Hepatocyte (in vitro differentiated cells): Measurements from ENCODE around the gene RALA. TPM values are rescaled to one million over a fixed set of nuclear protein-coding genes. Genes with fewer than 3 reads are reported as not detected.

Source experiments
- DNase-seq: peaks from one replicate; pipeline ENCODE4 v3.0.0-alpha.2; 2016; ENCODE audit warnings: low spot score
- H2AFZ ChIP-seq: fragments of 200-600 bp; sonication (generic); 2 replicates; pipeline ENCODE4 v1.6.0; 2016; ENCODE audit warnings: antibody characterized with exemption, mild to moderate bottlenecking
- H3K27ac ChIP-seq: fragments of 200-600 bp; sonication (generic); 2 replicates; pipeline ENCODE4 v1.5.1; 2016; ENCODE audit warnings: mild to moderate bottlenecking
- H3K27me3 ChIP-seq: fragments of 200-600 bp; sonication (generic); 2 replicates; pipeline ENCODE4 v1.6.1; 2016
- H3K36me3 ChIP-seq: fragments of 200-600 bp; sonication (generic); replicated peaks from 2 replicates; pipeline ENCODE4 v1.5.1; 2016; ENCODE audit warnings: low read depth; ENCODE audit not compliant: insufficient read depth
- H3K4me1 ChIP-seq: fragments of 200-600 bp; sonication (generic); 2 replicates; pipeline ENCODE4 v1.5.1; 2016; ENCODE audit warnings: mild to moderate bottlenecking, moderate library complexity; ENCODE audit not compliant: insufficient read depth
- H3K4me2 ChIP-seq: fragments of 200-600 bp; sonication (generic); 2 replicates; pipeline ENCODE4 v1.6.0; 2016
- H3K4me3 ChIP-seq: fragments of 200-600 bp; sonication (generic); 2 replicates; pipeline ENCODE4 v1.5.1; 2016; ENCODE audit warnings: mild to moderate bottlenecking
- H3K79me2 ChIP-seq: fragments of 200-600 bp; sonication (generic); 2 replicates; pipeline ENCODE4 v1.6.0; 2017; ENCODE audit warnings: mild to moderate bottlenecking
- H3K9me2 ChIP-seq: fragments of 200-600 bp; sonication (generic); replicated peaks from 2 replicates; pipeline ENCODE4 v1.6.0; 2017; ENCODE audit warnings: mild to moderate bottlenecking; ENCODE audit not compliant: insufficient read depth
- H3K9me3 ChIP-seq: fragments of 200-600 bp; sonication (generic); 2 replicates; pipeline ENCODE4 v1.5.1; 2016; ENCODE audit warnings: low read depth, mild to moderate bottlenecking
- H4K20me1 ChIP-seq: fragments of 200-600 bp; sonication (generic); 2 replicates; pipeline ENCODE4 v1.6.0; 2016; ENCODE audit warnings: mild to moderate bottlenecking; ENCODE audit not compliant: insufficient read depth, poor library complexity, severe bottlenecking
- CTCF ChIP-seq: fragments of 200-600 bp; sonication (generic); IDR thresholded peaks from 2 replicates; pipeline ENCODE4 v1.5.1; 2016; ENCODE audit warnings: antibody characterized with exemption, mild to moderate bottlenecking; ENCODE audit not compliant: poor library complexity
- EZH2 ChIP-seq: fragments of 200-600 bp; sonication (generic); IDR thresholded peaks from 2 replicates; pipeline ENCODE4 v1.6.1; 2016; ENCODE audit warnings: antibody characterized with exemption, mild to moderate bottlenecking, borderline replicate concordance
- EZH2phosphoT487 ChIP-seq: fragments of 200-600 bp; sonication (generic); IDR thresholded peaks from one replicate; pipeline ENCODE4 v1.6.1; 2018; ENCODE audit warnings: antibody characterized with exemption, mild to moderate bottlenecking, low read depth, moderate library complexity; ENCODE audit not compliant: unreplicated experiment, severe bottlenecking
- WGBS: methylation state at CpG from one replicate; pipeline ENCODE4 v1.1.6; 2016; ENCODE audit warnings: low lambda C conversion rate; ENCODE audit errors: missing lambda C conversion rate; 5-methylcytosine and 5-hydroxymethylcytosine counted together
- polyA plus RNA-seq: library from polyadenylated mRNA; unstranded; fragments of >200 nt; fragmentation: Nextera tagmentation; extraction: Ambion mirVana; gene quantifications from 2 replicates; pipeline ENCODE4 v1.2.1, GENCODE V29; 2016
- total RNA-seq: library from RNA; depleted of rRNA; stranded (reverse); fragments of >200 nt; gene quantifications from 2 replicates; pipeline ENCODE4 v1.2.3, GENCODE V29; 2014

Gene RALA
- total and polyA plus RNA-seq, 2 experiments from 2014 or later: 25.5 to 42.8 TPM

- Histone ChIP-seq H3K4me1 (no peaks in the 10 kb centered on the region), H3K79me2 (no peaks in the 10 kb centered on the region), H3K36me3 (no peaks in the 10 kb centered on the region), H3K27me3 (no peaks in the 10 kb centered on the region), H3K9me3 (no peaks in the 10 kb centered on the region), H2AFZ (no peak overlapping the region), H3K9me2 (no peaks in the 10 kb centered on the region), H3K4me2 (no peak overlapping the region), H3K4me3 (no peak overlapping the region), H4K20me1 (no peaks in the 10 kb centered on the region), H3K27ac (no peak overlapping the region)
- DNase-seq: peak; percentile 95
- WGBS: 20% methylated on average over 8 of the region's 8 CpGs
- TF ChIP-seq CTCF: peak; percentile 85
- no peak for TF ChIP-seq EZH2
- no peak for TF ChIP-seq EZH2phosphoT487
Observed at GRCh38 chr7:39580149-39580874, 43.1 kb upstream of the RALA start.

- no peak for TF ChIP-seq EZH2phosphoT487
- Histone ChIP-seq H3K27ac (no peak overlapping the region), H3K4me2 (no peak overlapping the region), H4K20me1 (no peaks in the 10 kb centered on the region), H3K9me3 (no peaks in the 10 kb centered on the region), H3K4me3 (no peak overlapping the region), H3K36me3 (no peaks in the 10 kb centered on the region), H3K79me2 (no peaks in the 10 kb centered on the region), H3K4me1 (no peaks in the 10 kb centered on the region), H2AFZ (no peak overlapping the region), H3K27me3 (no peaks in the 10 kb centered on the region), H3K9me2 (no peaks in the 10 kb centered on the region)
- 90% methylated on average over 2 of the region's 2 CpGs for WGBS
- DNase-seq: no peak
Observed at GRCh38 chr7:39582536-39582935, 40.8 kb upstream of the RALA start.

- no peak overlapping the region for H3K4me2 ChIP-seq
- no peak overlapping the region for H3K27ac ChIP-seq
- H2AFZ ChIP-seq: no peak overlapping the region
- H3K9me2 ChIP-seq: no peaks in the 10 kb centered on the region
- H3K79me2 ChIP-seq: no peaks in the 10 kb centered on the region
- no peak for DNase-seq
- no peak for TF ChIP-seq CTCF
- no peak for TF ChIP-seq EZH2phosphoT487
- no peak for TF ChIP-seq EZH2
- H3K9me3 ChIP-seq: no peaks in the 10 kb centered on the region
- no peaks in the 10 kb centered on the region for H4K20me1 ChIP-seq
- H3K4me1 ChIP-seq: no peaks in the 10 kb centered on the region
- H3K4me3 ChIP-seq: no peak overlapping the region
- no peaks in the 10 kb centered on the region for H3K36me3 ChIP-seq
- no peaks in the 10 kb centered on the region for H3K27me3 ChIP-seq
- WGBS: 67% methylated on average over 2 of the region's 2 CpGs
Observed at GRCh38 chr7:39583539-39583938, 39.8 kb upstream of the RALA start.

- Histone ChIP-seq H3K4me2 (no peak overlapping the region), H3K27me3 (no peaks in the 10 kb centered on the region), H3K79me2 (no peaks in the 10 kb centered on the region), H3K9me3 (no peaks in the 10 kb centered on the region), H3K4me1 (no peaks in the 10 kb centered on the region), H3K4me3 (no peak overlapping the region), H4K20me1 (no peaks in the 10 kb centered on the region), H3K9me2 (no peaks in the 10 kb centered on the region), H3K27ac (no peak overlapping the region), H3K36me3 (no peaks in the 10 kb centered on the region), H2AFZ (no peak overlapping the region)
- no peak for DNase-seq
- TF ChIP-seq EZH2: no peak
- TF ChIP-seq EZH2phosphoT487: no peak
- no peak for TF ChIP-seq CTCF
Observed at GRCh38 chr7:39587393-39587792, 36.0 kb upstream of the RALA start.
